MV-4-11 (cell line): ENCODE data around the gene MYLIP.

Experiments used
- DNase-seq: peaks from one replicate; lab custom pipeline; 2025; lab: John Stamatoyannopoulos, UW

Gene MYLIP

DNA sequence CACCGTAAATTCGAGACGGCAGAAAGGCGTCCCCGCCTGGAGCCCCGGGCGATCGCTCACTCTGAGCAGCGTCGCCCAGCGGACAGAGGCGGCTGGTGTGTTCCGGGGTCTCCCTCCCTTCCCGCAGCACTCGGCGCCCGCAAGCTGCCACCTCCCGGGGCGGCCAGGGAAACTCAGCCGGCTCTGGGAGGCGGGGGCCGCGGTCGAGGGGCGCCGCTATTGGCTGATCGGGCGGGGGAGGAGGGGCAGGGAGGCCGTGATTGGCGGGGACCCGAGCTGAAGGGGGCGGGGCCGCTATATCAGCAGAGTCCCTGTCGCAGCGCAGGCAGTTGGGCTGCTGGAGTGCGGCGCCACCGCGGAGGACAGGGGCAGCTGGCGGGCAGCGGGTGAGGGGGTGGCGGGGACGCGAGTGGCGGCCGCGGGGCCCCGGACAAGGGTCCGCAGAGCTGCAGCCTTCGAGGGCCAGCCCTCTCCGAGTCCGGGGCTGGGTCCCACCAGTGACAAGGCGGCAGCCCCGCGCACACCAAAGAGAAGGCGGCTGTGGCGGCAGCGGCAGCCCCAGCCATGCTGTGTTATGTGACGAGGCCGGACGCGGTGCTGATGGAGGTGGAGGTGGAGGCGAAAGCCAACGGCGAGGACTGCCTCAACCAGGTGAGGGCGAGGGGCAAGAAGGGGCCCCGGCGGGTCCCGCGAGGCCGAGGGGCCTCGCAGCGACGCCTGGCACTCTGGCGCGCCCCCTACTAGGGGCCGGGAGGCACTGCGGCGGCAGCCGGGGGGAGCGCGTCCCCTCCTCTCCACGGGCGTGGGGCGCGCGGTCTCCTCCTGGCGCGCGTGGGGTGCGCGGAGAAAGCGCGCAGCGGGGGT lies at the start of gene MYLIP:
Gene MYLIP (plus strand): TSS at position 328 of the 864 bp plus-strand sequence. CDS start 237 bp downstream, at position 565.
- peak; percentile 93 for DNase-seq

GRCh38 chr6:16079354-16079753 lies 49.5 kb upstream of the MYLIP start:
- no peak for DNase-seq

DNA sequence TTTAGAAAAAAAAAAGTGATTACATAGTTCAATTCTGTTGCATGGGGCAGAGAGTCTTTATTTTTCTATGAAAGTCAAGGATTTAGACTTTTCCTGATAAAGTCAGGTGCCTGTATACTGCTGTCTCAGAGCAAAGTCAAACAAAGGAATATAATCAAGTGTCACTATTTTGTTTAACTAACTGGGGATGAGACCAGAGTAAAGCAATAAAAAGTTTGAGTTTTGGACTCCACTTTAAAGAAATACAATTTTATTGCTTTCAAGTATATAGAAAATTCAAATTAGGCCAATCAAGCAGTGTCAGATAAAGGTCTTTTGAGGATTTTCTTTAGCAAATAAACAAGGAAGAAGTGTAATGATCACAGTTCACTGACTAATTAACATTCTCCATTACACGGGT lies 48.7 kb upstream of the MYLIP start:
- no peak for DNase-seq

DNA sequence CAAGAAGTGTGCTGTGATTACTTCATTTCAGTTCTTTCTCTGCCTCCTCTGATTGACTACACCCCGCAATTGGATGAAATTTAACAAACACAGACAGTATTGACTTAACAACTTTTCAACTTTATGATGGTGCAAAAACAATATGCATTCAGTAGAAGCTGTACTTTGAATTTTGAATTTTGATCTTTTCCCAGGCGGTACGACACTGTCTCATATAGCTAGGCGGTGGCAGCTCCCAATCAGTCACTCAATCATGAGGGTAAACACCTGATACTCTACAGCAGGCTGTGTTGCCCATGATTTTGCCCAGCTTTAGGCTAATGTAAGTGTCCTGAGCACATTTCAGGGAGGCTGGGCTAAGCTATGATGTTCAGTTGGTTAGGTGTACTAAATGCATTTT lies 47.6 kb upstream of the MYLIP start:
- DNase-seq, result no peak

GRCh38 chr6:16082361-16082760 lies 46.5 kb upstream of the MYLIP start:
- no peak for DNase-seq

DNA sequence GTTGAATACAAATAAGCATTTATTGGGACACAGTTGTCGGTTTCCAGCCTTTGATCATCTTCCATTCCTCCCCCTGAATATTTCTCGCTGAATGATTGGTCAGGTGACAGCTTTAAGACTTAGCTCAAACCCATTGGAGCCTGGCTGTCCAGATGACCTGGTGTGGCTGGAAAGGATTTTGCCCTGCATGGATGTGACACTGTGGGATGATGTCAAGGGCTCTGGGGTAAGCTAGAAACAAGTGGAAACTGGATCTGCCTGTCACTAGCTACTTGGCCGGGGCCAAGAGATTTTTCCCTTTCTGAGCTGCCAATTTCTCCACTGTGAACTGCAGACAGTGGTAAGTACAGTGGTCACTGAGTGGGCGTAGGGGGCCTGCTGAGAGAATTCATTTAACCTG lies 41.9 kb upstream of the MYLIP start:
- DNase-seq, result no peak

DNA sequence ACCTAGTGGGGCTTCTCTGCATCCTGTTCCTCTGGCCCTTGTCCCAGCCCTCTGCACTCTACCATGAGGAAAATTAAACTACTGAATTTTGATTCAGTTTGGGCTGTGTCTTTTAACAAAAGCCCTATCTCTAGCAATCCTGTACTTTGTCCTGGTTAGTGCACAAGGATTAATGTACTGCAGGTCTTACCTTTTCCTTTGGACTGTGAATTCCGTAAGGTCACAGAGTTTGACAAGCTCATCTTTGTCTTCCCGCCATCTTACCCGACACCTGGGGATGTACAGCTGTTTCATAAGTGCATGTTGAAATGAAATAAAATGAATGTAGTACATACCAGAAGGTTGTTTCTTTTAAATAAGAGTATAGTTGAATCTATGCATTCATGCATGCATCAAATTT lies 41.5 kb upstream of the MYLIP start:
- no peak for DNase-seq

- DNase-seq, result no peak
Measured at GRCh38 chr6:16088409-16088808, 40.5 kb upstream of the MYLIP start.

DNA sequence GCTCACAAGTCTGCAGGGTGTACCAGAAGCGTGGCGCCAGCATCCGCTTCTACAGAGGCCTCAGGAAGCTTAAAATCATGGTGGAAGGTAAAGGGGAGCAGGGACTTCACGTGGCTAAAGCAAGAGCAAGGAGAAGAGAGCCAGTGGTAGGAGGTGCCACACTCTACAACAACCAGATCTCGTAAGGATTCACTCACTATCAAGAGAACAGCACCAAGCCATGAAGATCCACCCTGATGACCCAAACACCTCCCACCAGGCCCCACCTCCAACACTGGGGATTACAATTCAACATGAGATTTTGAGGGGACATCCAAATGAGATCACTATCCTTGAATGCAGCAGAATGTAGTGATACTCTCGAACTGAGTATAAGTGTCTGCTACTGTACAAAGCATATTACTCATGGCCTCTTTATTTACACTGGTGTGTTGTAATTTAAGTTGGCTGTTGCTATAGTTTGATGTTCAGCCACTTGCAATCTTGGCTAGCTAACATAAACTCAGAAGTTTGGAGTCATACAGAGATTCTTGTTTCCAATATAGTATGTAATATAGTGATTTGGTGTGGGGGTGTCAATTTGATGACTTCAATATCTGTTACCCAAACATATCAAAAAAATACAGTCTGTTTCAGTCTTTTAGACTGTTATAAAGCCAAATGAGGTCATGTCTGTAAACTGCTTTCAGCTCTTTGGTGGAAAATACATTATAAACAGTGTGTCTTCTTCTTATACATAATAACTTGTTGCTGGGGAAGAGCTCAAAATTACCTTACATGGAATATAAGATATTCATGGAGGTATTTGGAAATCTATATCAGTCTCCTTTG lies 39.4 kb upstream of the MYLIP start:
- peak; percentile 56 for DNase-seq

- no peak for DNase-seq
Measured at GRCh38 chr6:16090452-16090851, 38.4 kb upstream of the MYLIP start.

- no peak for DNase-seq
Measured at GRCh38 chr6:16090920-16091319, 38.0 kb upstream of the MYLIP start.

DNA sequence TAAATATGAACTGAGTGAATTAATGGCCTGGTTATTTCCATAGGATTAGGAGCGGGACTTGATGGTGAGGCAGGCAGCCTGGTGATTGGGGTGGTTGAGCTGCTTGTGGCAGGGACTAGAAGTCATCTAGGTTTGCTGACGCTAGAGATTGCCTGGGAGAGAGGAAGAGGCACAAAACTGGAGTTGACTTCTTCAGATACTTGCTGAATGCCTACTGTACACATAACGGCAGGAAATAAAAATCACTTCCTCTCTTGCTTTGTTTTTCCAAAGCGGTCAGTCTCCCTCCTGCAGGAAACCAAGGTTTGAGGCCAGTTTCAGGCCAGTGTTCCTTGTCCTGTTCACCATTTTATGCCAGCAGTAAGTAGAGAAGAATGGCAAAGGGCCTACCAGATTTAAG lies 36.7 kb upstream of the MYLIP start:
- DNase-seq, result peak; percentile 79

GRCh38 chr6:16092990-16093389 lies 35.9 kb upstream of the MYLIP start:
- peak; percentile 85 for DNase-seq

DNA sequence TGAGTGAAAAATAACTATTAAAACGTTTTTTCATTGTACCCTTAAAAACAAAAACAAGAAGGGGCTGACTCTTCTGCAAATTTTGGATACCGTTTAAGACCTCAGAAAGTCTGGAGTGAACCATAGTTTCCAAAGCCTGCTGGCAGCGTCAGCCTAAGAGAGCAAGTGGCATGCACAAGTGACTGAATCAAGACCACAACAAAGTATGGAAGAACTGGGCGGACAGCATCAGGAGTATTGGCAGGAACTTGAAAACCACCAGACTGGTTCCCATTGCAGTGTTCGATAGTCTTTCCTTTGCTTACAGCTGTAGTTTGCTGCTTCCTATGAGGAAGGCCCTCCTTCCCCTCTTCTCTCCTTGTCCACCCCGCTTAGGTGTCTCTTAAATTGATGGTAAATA lies 33.7 kb upstream of the MYLIP start:
- no peak for DNase-seq

DNA sequence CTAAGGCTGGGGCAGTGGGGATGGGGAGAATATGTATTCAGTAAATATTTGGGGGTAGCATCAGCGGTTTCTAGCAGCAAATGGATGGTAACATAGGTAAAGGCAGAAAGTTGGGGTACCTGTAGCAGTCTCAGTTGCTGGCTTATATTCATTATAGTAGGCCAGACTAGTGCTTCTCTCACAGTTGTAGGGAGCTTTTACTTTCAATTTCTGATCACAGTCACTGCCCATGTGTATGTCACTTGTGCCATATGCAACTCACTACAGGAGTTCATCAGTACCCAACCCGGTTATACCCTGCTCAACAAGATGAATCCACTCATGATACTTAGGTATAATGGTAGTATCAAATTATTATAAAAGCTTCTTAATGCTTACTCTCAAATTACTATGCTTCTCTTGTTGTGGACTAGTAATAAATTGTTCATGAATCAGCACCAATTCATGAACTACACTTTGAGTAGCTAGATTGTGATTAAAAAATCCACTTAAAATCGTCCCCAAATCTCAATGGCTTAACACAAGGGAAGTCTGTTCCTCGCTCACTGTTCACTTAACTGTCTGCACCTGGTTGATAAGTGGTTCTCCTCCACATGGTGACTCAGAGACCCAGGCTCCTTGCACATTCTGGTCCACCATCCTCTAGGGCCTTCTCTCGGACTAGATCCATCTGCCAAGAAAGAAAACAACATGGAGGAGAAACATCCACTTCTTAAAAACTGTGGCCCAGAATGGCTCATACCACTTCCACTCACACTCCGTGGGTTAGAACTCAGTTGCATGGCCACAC lies 31.3 kb upstream of the MYLIP start:
- DNase-seq, result peak; percentile 19

GRCh38 chr6:16098211-16098610 lies 30.7 kb upstream of the MYLIP start:
- no peak for DNase-seq

GRCh38 chr6:16102208-16102607 lies 26.7 kb upstream of the MYLIP start:
- no peak for DNase-seq

DNA sequence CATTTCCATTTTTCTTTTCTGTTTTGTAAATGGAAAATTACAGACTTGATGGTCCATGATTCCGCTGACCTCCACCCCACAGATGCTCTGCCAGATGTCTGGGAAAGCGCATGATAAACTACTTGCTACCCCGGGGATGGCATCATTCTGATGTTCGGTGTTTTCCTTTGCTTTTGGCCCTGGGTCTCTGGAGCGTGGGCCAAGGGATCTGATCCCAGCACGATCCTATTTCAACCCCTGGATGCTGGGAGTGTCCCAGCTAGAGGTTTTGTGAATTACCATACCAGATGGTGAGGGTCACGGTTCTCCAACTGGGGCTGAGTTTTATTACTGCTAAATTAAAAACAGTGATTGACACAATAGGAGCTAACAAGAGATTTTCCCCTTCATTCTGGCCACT lies 25.2 kb upstream of the MYLIP start:
- DNase-seq, result no peak

- peak; percentile 17 for DNase-seq
Measured at GRCh38 chr6:16104624-16105433, 24.1 kb upstream of the MYLIP start.

- peak; percentile 92 for DNase-seq
Measured at GRCh38 chr6:16105854-16106253, 23.0 kb upstream of the MYLIP start.

DNA sequence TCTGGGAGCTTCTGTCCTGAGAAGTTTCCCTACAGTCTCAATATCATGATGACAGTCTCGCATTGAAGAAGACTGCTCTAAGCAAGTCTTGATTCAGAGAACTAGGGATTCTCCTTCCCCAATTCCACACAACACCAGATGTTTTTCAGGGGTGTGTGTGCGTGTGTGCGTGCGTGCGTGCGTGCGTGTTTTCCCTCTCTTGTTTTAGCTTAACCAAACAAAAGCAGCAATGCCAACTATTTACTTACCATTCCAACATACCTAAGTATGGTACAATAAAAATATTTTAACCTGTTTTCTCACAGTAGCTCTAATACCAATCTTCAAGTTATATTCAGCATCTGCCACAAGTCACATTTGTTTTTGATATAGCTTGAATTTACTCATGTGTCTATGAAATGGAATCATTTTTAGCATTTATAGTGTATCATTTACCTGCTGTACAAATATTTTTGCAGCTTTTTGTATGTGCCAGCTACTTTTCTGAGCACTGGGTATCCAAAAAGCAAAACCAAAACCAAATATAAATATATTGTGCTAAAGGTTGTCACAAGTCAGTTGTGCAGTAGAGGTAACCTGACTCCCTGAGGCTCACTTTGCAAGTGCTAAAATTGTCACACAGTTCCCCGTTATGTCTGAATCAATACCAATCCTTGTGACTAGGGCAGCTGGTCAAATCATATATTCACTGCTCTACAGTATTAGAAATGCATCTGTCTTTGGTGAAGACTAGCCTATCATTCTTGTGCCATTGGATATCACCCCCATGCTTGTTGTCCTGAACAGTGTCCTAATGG lies 21.7 kb upstream of the MYLIP start:
- DNase-seq, result no peak
